ENCODE data around the gene FTO. TPM values are rescaled to one million over a fixed set of nuclear protein-coding genes. Genes with fewer than 3 reads are reported as not detected.

Gene FTO
- total RNA-seq, 4 donors from 2014 or later = 125 to 182 (median 164) TPM

DNA sequence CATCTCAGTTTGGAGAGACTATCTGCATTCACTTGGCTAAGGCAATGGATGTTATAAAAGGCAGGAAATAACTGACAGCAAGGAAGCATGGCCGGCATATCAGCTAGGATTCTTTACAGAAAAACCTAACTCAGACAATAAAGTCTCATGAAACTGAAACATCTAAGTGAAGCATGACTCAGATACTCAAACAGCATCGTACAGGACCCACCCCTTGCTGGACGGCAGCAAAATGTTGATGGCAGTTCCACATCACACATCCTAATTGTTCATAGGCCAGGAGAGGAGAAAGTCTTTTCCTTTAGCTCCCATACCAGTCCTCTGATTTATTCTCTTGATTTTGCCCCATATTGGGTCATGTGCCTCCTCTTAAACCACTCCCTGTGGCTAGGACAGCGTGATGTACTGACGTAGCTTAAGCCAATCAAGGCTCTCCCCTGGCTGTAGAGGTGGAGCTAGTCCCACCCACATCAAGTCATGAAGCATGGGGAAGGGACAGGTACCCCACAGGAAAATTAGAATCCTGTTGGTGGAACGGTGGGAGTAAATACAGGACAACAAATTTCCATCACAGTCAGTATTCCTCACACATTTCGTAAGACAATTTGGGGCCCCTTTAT, 403.7 kb downstream of the FTO start:
- 71 to 84% methylated on average over 7 of the region's 7 CpGs for WGBS, 2 donors
- TF ChIP-seq POLR2A (IDR thresholded peaks at IDR 0.05) = no peak
- TF ChIP-seq, protein P1, sequence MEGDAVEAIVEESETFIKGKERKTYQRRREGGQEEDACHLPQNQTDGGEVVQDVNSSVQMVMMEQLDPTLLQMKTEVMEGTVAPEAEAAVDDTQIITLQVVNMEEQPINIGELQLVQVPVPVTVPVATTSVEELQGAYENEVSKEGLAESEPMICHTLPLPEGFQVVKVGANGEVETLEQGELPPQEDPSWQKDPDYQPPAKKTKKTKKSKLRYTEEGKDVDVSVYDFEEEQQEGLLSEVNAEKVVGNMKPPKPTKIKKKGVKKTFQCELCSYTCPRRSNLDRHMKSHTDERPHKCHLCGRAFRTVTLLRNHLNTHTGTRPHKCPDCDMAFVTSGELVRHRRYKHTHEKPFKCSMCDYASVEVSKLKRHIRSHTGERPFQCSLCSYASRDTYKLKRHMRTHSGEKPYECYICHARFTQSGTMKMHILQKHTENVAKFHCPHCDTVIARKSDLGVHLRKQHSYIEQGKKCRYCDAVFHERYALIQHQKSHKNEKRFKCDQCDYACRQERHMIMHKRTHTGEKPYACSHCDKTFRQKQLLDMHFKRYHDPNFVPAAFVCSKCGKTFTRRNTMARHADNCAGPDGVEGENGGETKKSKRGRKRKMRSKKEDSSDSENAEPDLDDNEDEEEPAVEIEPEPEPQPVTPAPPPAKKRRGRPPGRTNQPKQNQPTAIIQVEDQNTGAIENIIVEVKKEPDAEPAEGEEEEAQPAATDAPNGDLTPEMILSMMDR (IDR thresholded peaks at IDR 0.05) = no peak
- no peaks in the 10 kb centered on the region for H3K27me3 ChIP-seq

DNA sequence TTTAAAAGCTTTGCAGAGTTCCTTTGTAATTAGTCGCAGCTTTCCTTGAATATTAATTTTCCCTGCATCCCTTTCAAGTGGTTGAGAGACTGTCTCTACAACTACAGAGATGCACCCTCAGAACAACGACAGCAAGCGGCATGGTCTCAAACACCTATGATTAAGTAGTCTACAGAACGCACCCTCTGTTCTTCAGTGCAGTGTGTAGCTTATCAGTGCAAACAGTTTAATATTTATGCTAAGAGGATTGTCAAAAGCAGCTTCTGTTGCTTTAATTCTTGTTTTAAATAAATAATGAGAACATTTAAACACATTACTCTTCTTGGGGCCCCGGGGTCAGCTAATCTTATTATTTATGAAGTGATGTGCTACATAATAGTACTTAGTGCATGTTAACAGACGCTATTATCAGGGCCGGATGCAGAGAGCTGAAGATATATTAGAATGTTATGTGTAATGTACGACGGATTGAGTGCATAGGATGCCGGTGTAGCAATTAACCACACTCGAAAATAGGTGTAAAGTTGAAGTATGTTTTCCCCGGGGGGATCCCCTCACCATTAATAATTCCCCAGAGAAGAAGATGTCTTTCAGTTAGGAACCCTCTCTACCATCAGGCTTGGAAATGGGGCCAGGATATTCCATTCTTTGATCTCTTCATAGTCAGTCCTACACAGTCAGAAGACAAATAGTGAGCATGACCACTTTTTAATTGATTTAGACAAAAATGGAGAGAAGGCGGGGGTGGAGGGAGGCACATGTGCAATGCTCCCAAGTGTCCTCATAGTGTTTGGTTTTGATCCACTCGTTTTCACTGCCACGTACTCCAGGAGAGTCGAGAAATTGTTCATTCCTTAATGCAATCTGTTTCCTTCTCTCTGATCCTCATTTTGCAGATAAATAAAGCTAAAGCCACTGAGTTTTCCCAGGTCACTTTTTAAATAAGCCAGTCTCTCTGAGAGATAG, 406.3 kb downstream of the FTO start:
- intact Hi-C loops (cut with DNase I) = no loop called here
- no peak for TF ChIP-seq POLR2A (IDR thresholded peaks at IDR 0.05)
- TF ChIP-seq, protein P1 (IDR thresholded peaks at IDR 0.05) = no peak
- H3K27me3 ChIP-seq = no peaks in the 10 kb centered on the region
- H3K9me3 ChIP-seq = no peaks in the 10 kb centered on the region
- no peaks in the 10 kb centered on the region for H3K4me1 ChIP-seq
- no peak overlapping the region for H3K27ac ChIP-seq
- WGBS, 2 donors = 88 to 90% methylated on average over 16 of the region's 16 CpGs
- H3K4me3 ChIP-seq (replicated peaks in 1 of 3) = no peak overlapping the region
- H3K36me3 ChIP-seq = peaks cover 11 to 15% of the 10 kb centered on the region in 2 donors
- DNase-seq = no peak

More for the DNA sequence above, 403.7 kb downstream of the FTO start:
- H3K27ac ChIP-seq = no peak overlapping the region
- H3K4me3 ChIP-seq (replicated peaks in 1 of 3) = no peak overlapping the region
- H3K4me1 ChIP-seq = peaks cover 0 to 8% of the 10 kb centered on the region in 2 donors
- no peaks in the 10 kb centered on the region for H3K9me3 ChIP-seq
- intact Hi-C loops (cut with DNase I) = no loop called here
- peaks cover 4 to 8% of the 10 kb centered on the region in 2 donors for H3K36me3 ChIP-seq
- DNase-seq = no peak

DNA sequence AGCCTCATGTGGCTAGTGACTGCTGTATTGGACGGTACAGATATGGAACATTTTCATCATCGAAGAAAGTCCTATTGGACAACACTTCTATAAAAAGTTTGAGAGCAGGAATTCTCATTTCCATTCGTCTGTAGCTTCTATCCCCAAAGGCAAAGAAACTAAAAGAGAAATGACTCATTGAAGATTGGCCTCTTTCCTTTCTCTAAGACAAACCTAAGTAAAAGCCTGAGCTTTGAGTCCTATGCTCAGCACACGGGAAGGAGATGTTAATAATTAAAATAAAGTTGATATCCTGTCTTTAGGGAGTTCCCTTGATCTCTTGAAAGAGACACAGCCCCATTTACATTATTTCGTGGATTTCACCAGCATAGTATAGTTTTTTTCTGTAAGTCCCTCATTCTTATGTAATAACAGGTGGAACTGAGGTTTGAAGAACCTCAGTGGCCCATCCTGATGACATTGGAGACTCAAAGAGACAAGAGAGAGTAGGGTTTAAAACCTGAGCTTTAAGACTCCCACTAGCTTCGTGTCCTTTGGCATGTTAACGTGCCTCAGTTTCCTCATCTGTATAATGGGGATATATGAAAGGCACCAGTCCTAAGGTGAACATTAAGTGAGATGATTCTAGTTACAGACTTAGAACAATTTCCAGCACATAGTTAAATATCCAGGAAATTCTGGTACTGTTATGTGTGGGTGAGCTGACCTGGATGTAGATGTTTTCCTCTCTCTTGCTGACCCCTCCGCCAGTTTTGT, 408.7 kb downstream of the FTO start:
- Histone ChIP-seq H3K4me1 (no peaks in the 10 kb centered on the region), H3K9me3 (no peaks in the 10 kb centered on the region), H3K36me3 (peaks cover 11 to 15% of the 10 kb centered on the region in 2 donors), H3K27ac (no peak overlapping the region), H3K4me3 (replicated peaks in 1 of 3) (no peak overlapping the region), H3K27me3 (no peaks in the 10 kb centered on the region)
- no peak for TF ChIP-seq POLR2A (IDR thresholded peaks at IDR 0.05)
- TF ChIP-seq, protein P1 (IDR thresholded peaks at IDR 0.05) = no peak
- intact Hi-C loops (cut with DNase I) = no loop called here
- no peak for DNase-seq
- WGBS, 2 donors = 90 to 92% methylated on average over 8 of the region's 8 CpGs

DNA sequence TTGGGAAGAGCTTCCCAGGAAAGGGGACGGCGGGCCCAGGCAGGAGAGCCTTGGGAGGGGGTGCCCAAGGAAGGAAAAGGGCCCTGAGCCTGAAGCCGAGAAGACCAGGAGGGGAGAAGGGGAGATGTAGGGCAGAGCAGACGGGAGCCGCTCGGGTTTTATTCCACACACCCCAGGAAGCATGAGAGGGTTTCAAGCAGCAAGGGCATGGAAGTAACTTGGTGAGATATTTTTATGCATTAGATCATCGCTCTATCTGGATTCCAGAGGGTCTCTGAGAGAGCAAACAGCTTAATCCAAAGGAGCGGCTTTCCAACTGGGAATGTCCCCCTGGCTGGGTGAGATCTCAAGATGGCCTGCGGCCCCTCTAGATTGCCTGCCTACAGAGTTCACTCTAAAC, 411.6 kb downstream of the FTO start:
- H3K27me3 ChIP-seq = no peaks in the 10 kb centered on the region
- 97% methylated on average over 9 of the region's 9 CpGs for WGBS, 2 donors
- no peak overlapping the region for H3K27ac ChIP-seq
- TF ChIP-seq, protein P1 (IDR thresholded peaks at IDR 0.05) = no peak
- no peak for TF ChIP-seq POLR2A (IDR thresholded peaks at IDR 0.05)
- DNase-seq = no peak
- no peak overlapping the region for H3K4me3 ChIP-seq (replicated peaks in 1 of 3)
- H3K36me3 ChIP-seq = peaks cover 11 to 15% of the 10 kb centered on the region in 2 donors
- no peaks in the 10 kb centered on the region for H3K4me1 ChIP-seq
- intact Hi-C loops (cut with DNase I) = no loop called here
- H3K9me3 ChIP-seq = no peaks in the 10 kb centered on the region

Data from thyroid gland (tissue), 4 donors.